Glutamatergic neuron (in vitro differentiated cells): ENCODE results near the gene ATP11B. TPM values are rescaled to one million over a fixed set of nuclear protein-coding genes. Genes with fewer than 3 reads are reported as not detected.

Experiments used
- DNase-seq: peaks from one replicate; pipeline ENCODE4 v3.0.0; 2022
- H3K27ac Mint-ChIP-seq: one replicate; pipeline ENCODE4 v1.8.0; 2020; ENCODE audit warnings: mild to moderate bottlenecking, mixed read lengths, inconsistent platforms; ENCODE audit not compliant: unreplicated experiment
- H3K27me3 Mint-ChIP-seq: one replicate; pipeline ENCODE4 v1.8.0; 2020; ENCODE audit warnings: mild to moderate bottlenecking, moderate library complexity, mixed read lengths, inconsistent platforms; ENCODE audit not compliant: unreplicated experiment
- H3K36me3 Mint-ChIP-seq: one replicate; pipeline ENCODE4 v1.8.0; 2020; ENCODE audit warnings: mild to moderate bottlenecking, mixed read lengths, inconsistent platforms; ENCODE audit not compliant: unreplicated experiment
- H3K4me1 Mint-ChIP-seq: one replicate; pipeline ENCODE4 v1.8.0; 2020; ENCODE audit warnings: mild to moderate bottlenecking, low read depth, mixed read lengths, inconsistent platforms; ENCODE audit not compliant: unreplicated experiment
- H3K4me3 Mint-ChIP-seq: one replicate; pipeline ENCODE4 v1.8.0; 2020; ENCODE audit warnings: mild to moderate bottlenecking, mixed read lengths, inconsistent platforms; ENCODE audit not compliant: unreplicated experiment
- H3K9me3 Mint-ChIP-seq: one replicate; pipeline ENCODE4 v1.8.0; 2020; ENCODE audit warnings: mild to moderate bottlenecking, moderate library complexity, mixed read lengths, inconsistent platforms; ENCODE audit not compliant: unreplicated experiment
- CTCF ChIP-seq: fragments of 200-600 bp; sonication (generic); IDR thresholded peaks from one replicate; pipeline ENCODE4 v1.5.0; 2021; ENCODE audit not compliant: partially characterized antibody, unreplicated experiment
- total RNA-seq: library from RNA; stranded (reverse); fragmentation: NEBNext Ultra II Directional; extraction: Animal tissue kit (Norgen Biotek cat#: 25700); gene quantifications from one replicate; pipeline ENCODE4 v1.2.1, GENCODE V29; 2021; ENCODE audit not compliant: unreplicated experiment

The ATP11B gene
- total RNA-seq, 1 donor from 2014 or later: 36.2 TPM

- Mint-ChIP-seq H3K36me3 (no peaks in the 10 kb centered on the region), H3K27ac (no peak overlapping the region), H3K9me3 (no peaks in the 10 kb centered on the region), H3K4me3 (no peak overlapping the region), H3K4me1 (no peaks in the 10 kb centered on the region), H3K27me3 (peaks cover 3% of the 10 kb centered on the region)
- TF ChIP-seq CTCF: no peak
- DNase-seq: no peak
Observed at GRCh38 chr3:182891364-182891763, 98.1 kb downstream of the ATP11B start.

DNA sequence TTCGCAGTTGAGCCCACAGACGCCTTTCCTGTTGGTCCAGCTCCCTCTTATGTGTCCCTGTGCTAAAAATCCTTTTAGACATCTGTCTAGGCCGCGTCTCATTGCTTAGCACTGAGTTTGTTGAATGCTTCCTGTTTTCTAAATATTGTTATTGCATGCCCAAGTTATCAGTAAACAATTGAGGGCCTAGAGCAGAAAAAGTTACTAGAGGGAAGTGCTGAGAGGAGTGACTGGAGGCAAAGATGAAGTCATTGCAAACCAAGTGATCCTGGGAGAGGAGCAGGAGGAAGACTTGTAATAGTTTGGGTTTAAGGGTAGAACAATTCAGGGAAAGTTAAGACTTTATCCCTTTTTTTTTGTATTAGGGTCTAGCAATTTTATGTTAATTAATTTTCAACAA is 98.9 kb downstream of the ATP11B start:
- Mint-ChIP-seq H3K9me3 (no peaks in the 10 kb centered on the region), H3K36me3 (no peaks in the 10 kb centered on the region), H3K4me1 (no peaks in the 10 kb centered on the region), H3K27me3 (peaks cover 3% of the 10 kb centered on the region), H3K27ac (no peak overlapping the region), H3K4me3 (no peak overlapping the region)
- TF ChIP-seq CTCF: no peak
- no peak for DNase-seq

DNA sequence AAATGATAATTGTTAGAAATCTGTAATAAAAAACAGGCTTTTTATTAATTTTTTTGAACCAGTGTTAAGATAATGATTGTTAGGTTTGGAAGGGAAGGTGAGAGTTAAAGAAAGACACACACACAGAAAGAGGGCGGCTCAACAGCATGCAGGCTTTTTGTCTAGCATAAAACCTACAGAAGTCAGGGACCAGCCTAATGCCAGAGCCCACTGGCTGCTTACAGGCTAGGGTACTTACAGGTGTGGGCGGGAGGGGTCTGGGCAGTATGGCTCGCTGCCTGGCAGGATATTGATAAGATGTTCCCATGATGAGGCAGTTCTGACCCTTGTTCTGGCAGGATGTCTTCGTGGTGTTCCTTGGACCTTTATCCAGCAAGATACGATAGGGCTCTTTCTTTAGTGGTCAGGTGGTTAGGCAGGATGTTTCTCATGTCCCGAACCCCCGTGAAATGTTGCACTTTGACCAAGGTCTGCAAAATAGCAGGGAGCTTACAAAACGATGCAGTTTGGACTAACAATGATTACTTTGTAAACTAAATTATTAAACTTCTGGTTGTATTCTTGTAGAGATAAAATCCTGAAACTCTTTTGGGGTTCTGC is 102.3 kb downstream of the ATP11B start:
- TF ChIP-seq CTCF: no peak
- Mint-ChIP-seq H3K4me1 (no peaks in the 10 kb centered on the region), H3K4me3 (no peak overlapping the region), H3K9me3 (no peaks in the 10 kb centered on the region), H3K36me3 (no peaks in the 10 kb centered on the region), H3K27ac (no peak overlapping the region), H3K27me3 (peaks cover 3% of the 10 kb centered on the region)
- no peak for DNase-seq

DNA sequence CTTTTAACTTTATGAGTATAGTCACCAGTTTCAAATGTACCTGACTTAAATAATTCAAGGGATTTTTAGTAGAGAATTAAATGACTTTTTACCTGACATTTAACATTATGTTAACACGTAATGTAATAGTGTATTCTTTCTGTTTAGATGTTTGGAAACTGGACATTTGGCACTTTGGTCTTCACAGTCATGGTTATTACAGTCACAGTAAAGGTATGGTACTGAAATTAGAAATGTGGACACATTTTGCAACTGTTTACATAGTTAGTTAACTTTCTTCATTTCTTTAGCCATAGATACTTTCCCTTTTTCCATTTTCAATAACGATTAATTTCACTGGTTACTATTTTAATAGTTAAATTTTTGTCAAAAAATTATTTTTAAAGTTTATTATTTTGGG is 103.2 kb downstream of the ATP11B start:
- H3K4me1 Mint-ChIP-seq: no peaks in the 10 kb centered on the region
- H3K36me3 Mint-ChIP-seq: no peaks in the 10 kb centered on the region
- no peak for DNase-seq
- H3K27me3 Mint-ChIP-seq: peaks cover 3% of the 10 kb centered on the region
- no peak for TF ChIP-seq CTCF
- H3K9me3 Mint-ChIP-seq: no peaks in the 10 kb centered on the region
- H3K27ac Mint-ChIP-seq: no peak overlapping the region
- no peak overlapping the region for H3K4me3 Mint-ChIP-seq

- no peak overlapping the region for H3K4me3 Mint-ChIP-seq
- no peak for DNase-seq
- no peak overlapping the region for H3K27ac Mint-ChIP-seq
- no peak for TF ChIP-seq CTCF
- no peaks in the 10 kb centered on the region for H3K9me3 Mint-ChIP-seq
- no peaks in the 10 kb centered on the region for H3K27me3 Mint-ChIP-seq
- H3K4me1 Mint-ChIP-seq: no peaks in the 10 kb centered on the region
- no peaks in the 10 kb centered on the region for H3K36me3 Mint-ChIP-seq
Observed at GRCh38 chr3:182902236-182902635, 108.9 kb downstream of the ATP11B start.
